Pancreas (tissue), 10 donors: ENCODE results near the gene BTBD18. TPM values are rescaled to one million over a fixed set of nuclear protein-coding genes. Genes with fewer than 3 reads are reported as not detected.

Experiments used
- ATAC-seq, 4 donors: fragments of 200-7000 bp; cut with Tn5 transposase; one replicate each; pipeline versions ENCODE4 v1.8.0 to v1.9.1; 2020; ENCODE audit warnings: mild to moderate bottlenecking in 4 of 4, moderate library complexity in 4 of 4
- DNase-seq, 6 donors: peaks; one replicate each; pipeline ENCODE4 v3.0.0-alpha.2; 2020
- FAIRE-seq: peaks from 2 replicates; lab custom pipeline; 2012; peaks lifted over from hg19 to GRCh38; lab: Jason Lieb, UNC
- H3K27ac ChIP-seq, 4 donors: fragments of 200-600 bp; sonication (generic); 1 replicate in 3 of 4; 2 replicates in 1 of 4; pipeline versions ENCODE4 v1.5.0 to v1.8.0; 2020
- H3K27me3 ChIP-seq, 4 donors: fragments of 200-600 bp; one replicate each; pipeline ENCODE4 v1.8.0; 2021
- H3K36me3 ChIP-seq, 3 donors: fragments of 200-600 bp; sonication (generic) in 1 of 3; one replicate each; pipeline versions ENCODE4 v1.5.0 to v1.8.0; 2020 to 2021
- H3K4me1 ChIP-seq, 3 donors: fragments of 200-600 bp; one replicate each; pipeline ENCODE4 v1.8.0; 2021
- H3K4me3 ChIP-seq, 4 donors: fragments of 200-600 bp; sonication (generic) in 2 of 4; one replicate each; pipeline versions ENCODE4 v1.5.0 to v1.8.0; 2020 to 2021
- H3K9me3 ChIP-seq, 4 donors: fragments of 200-600 bp; one replicate each; pipeline ENCODE4 v1.8.0; 2021
- CTCF ChIP-seq, 4 donors: fragments of 200-600 bp; sonication (generic) in 3 of 4; IDR thresholded peaks; one replicate each; pipeline versions ENCODE4 v1.5.0 to v1.8.0; 2021; ENCODE audit warnings: antibody characterized with exemption in 4 of 4
- WGBS, 2 donors: extraction: QIAGEN DNeasy Blood & Tissue Kit; methylation state at CpG; one replicate each; pipeline ENCODE4 v1.1.7; 2013; 5-methylcytosine and 5-hydroxymethylcytosine counted together
- intact Hi-C, 3 donors: fragments of 100-400 bp; cut with DNase I; formaldehyde crosslinking; loops; one replicate each; pipeline versions ENCODE4 v1.11.1 to v1.14.2; 2022
- polyA plus RNA-seq, 2 donors: library from polyadenylated mRNA; stranded (reverse); fragments of 200-250 nt; gene quantifications; one replicate each; pipeline ENCODE4 v1.2.3, GENCODE V29; 2013
- total RNA-seq, 6 donors: library from RNA; stranded (reverse); fragmentation: NEBNext Ultra II Directional in 4 of 6; extraction: Animal tissue kit (Norgen Biotek cat#: 25700) in 4 of 6; gene quantifications; one replicate each; pipeline versions ENCODE4 v1.2.1 to v1.2.4, GENCODE V29; 2021 to 2023
- donor health status: healthy with polysubstance abuse.
- donor health status: DM: no; HTN: no; CAD: no; lungs with moderate emphysema.
- donor health status: DM: no; HTN: no; CAD: no.
- donor health status: control.
- donor health status: control.
- donor health status: Bipolar disorder and iron deficiency.
- donor health status: DM: yes; HTN: yes; CAD: no.
- donor health status: DM: no; HTN: no; CAD: no.
- donor health status: DM: no; HTN: no; CAD: no.
- donor health status: DM: yes; HTN: yes; CAD: no.

The BTBD18 gene
- total and polyA plus RNA-seq, 8 donors, result 0.05 TPM; not detected in 7

GRCh38 chr11:57785072-57785471 is 33.5 kb upstream of the BTBD18 start:
- no peak for DNase-seq
- H3K4me1 ChIP-seq, result peaks cover 45 to 76% (median 66%) of the 10 kb centered on the region in 3 donors
- no peak overlapping the region for H3K4me3 ChIP-seq
- FAIRE-seq, result no peak
- intact Hi-C loops, result no loop called here
- no peaks in the 10 kb centered on the region for H3K27me3 ChIP-seq
- no peak for TF ChIP-seq CTCF (IDR thresholded peaks at IDR 0.05)
- H3K27ac ChIP-seq, result no peak overlapping the region
- 86 to 88% methylated on average over 2 of the region's 2 CpGs for whole genome bisulfite sequencing, 2 donors
- no peaks in the 10 kb centered on the region for H3K9me3 ChIP-seq
- no peaks in the 10 kb centered on the region for H3K36me3 ChIP-seq
- ATAC-seq, result no peak

DNA sequence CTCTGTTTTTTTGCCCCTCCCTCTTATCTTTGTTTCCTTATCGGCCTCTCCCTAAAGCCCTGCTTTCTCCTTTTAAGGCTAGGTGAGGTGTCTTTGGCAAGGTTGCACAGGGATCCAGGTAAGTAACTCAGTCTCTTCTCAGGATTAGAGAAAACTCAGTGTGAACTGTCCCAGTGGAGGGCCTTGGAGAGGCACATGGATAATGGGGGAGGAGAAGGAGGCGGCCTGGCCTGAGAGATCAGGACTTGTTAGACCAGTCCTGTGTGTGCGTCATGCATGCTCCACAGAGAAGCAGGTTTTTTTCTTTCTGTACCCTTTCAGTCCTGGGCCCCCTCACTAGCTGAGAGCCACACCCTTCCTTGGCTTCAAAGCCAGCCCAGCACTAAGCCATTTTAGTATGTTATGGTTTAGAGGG is 29.9 kb upstream of the BTBD18 start:
- Histone ChIP-seq H3K9me3 (no peaks in the 10 kb centered on the region), H3K36me3 (no peaks in the 10 kb centered on the region), H3K4me1 (peaks cover 72 to 83% (median 73%) of the 10 kb centered on the region in 3 donors), H3K4me3 (no peak overlapping the region), H3K27ac (peak overlapping the region; percentile 42 to 85 (median 66)), H3K27me3 (no peaks in the 10 kb centered on the region)
- FAIRE-seq, result no peak
- 16 to 18% methylated on average over 3 of the region's 3 CpGs for WGBS, 2 donors
- TF ChIP-seq CTCF (IDR thresholded peaks at IDR 0.05), result no peak
- intact Hi-C loops, result no loop called here
- DNase-seq, result peak; percentile 72 to 89 (median 82)
- peak; percentile 74 to 83 (median 80) for ATAC-seq

- ATAC-seq (peak; percentile 59 to 71 (median 65)), DNase-seq (peak in 3 of 6 donors; percentile 47 to 79 (median 60)), FAIRE-seq (no peak)
- Histone ChIP-seq H3K4me3 (peak overlapping the region in 1 of 4 donors; percentile 18), H3K4me1 (peaks cover 80 to 96% (median 95%) of the 10 kb centered on the region in 3 donors), H3K9me3 (no peaks in the 10 kb centered on the region), H3K27ac (peak overlapping the region; percentile 58 to 85 (median 83)), H3K36me3 (no peaks in the 10 kb centered on the region), H3K27me3 (no peaks in the 10 kb centered on the region)
- no peak for TF ChIP-seq CTCF (IDR thresholded peaks at IDR 0.05)
- intact Hi-C loops, result no loop called here
- 4 to 5% methylated on average over 1 of the region's 1 CpG for WGBS, 2 donors
Observed at GRCh38 chr11:57779276-57779675, 27.7 kb upstream of the BTBD18 start.

DNA sequence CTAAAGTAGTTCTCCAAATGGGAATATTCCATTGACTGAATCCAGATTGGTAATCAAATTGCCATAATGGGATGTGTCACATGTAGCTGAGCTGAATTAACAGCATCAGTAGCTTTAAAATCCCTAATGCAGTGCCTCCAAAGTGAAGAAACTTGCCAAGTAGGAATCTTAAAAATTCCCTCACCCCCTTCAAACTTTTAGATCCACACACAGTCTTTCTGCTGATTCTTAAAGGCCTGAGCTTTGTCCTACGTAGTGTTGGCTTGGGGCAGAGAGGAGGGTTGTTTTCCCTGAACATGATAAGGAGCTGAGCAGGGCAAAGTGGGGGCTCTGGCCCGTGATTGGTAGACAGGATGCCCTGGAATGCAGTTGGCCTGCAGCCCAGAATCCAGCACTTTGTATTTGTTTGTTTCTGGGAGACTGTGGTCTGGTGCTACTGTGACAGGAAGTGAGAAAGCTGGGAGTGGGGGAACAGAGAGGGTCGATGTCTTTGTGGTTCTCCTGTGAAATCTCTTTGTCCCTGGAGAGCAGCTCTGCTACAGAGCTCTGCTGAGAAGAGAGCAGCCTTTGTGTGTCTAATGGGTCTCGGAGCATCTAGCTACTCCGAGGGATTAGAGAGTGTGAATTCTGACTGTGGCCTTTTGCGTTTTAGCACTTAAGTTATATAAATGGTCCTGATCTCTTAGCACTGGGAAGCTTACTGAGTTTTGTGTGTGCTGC is 26.9 kb upstream of the BTBD18 start:
- FAIRE-seq (no peak), ATAC-seq (peak; percentile 76 to 82 (median 82)), DNase-seq (peak; percentile 81 to 92 (median 90))
- peak overlapping the region in 2 of 4 donors; percentile 8 to 18 for H3K4me3 ChIP-seq
- 2 to 5% methylated on average over 6 of the region's 6 CpGs for WGBS, 2 donors
- no peaks in the 10 kb centered on the region for H3K9me3 ChIP-seq
- intact Hi-C loops, result no loop called here
- TF ChIP-seq CTCF (IDR thresholded peaks at IDR 0.05), result no peak
- no peaks in the 10 kb centered on the region for H3K36me3 ChIP-seq
- no peaks in the 10 kb centered on the region for H3K27me3 ChIP-seq
- peaks cover 77 to 98% (median 96%) of the 10 kb centered on the region in 3 donors for H3K4me1 ChIP-seq
- H3K27ac ChIP-seq, result peak overlapping the region; percentile 58 to 85 (median 83)

GRCh38 chr11:57777969-57778317 is 26.3 kb upstream of the BTBD18 start:
- ATAC-seq (peak; percentile 24 to 60 (median 54)), DNase-seq (peak in 2 of 6 donors; percentile 48 to 54), FAIRE-seq (no peak)
- Histone ChIP-seq H3K4me3 (peak overlapping the region in 2 of 4 donors; percentile 8 to 18), H3K27me3 (no peaks in the 10 kb centered on the region), H3K27ac (peak overlapping the region; percentile 58 to 85 (median 83)), H3K36me3 (no peaks in the 10 kb centered on the region), H3K4me1 (peaks cover 73 to 93% (median 90%) of the 10 kb centered on the region in 3 donors), H3K9me3 (no peaks in the 10 kb centered on the region)
- no peak for TF ChIP-seq CTCF (IDR thresholded peaks at IDR 0.05)
- 7 to 8% methylated on average over 3 of the region's 3 CpGs for WGBS, 2 donors
- intact Hi-C loops, result no loop called here
